T-cell (primary cell): ENCODE results near the gene SPATA24. TPM values are rescaled to one million over a fixed set of nuclear protein-coding genes. Genes with fewer than 3 reads are reported as not detected.
A peak's percentile ranks its signal among the peaks of the same experiment; 100 is the strongest.
"Not testable (repeated sequence)": the region's sequence is repeated elsewhere in the genome, so short reads cannot be mapped to it uniquely, and the experiment has no call there.

Experiments used
- ATAC-seq, 4 experiments: fragments of 200-7000 bp in 3 of 4; fragments of 150-1000 bp in 1 of 4; cut with Tn5 transposase; replicated peaks in 1 of 4; 1 replicate in 3 of 4; 2 replicates in 1 of 4; pipeline ENCODE4 v1.10.0; 2021; ENCODE audit warnings: moderate library complexity in 3 of 4, mild to moderate bottlenecking in 2 of 4, moderate number of reproducible peaks in 1 of 4
- CTCF ChIA-PET, 2 donors: fragments of 300-600 bp; sonication (Branson Sonifier 250); formaldehyde crosslinking; loops; one replicate each; lab custom pipeline; 2022; ENCODE audit warnings: antibody characterized with exemption in 2 of 2; lab: Charles Lee
- POLR2A ChIA-PET, 2 donors: fragments of 300-600 bp; sonication (Branson Sonifier 250); formaldehyde crosslinking; loops; one replicate each; lab custom pipeline; 2022; ENCODE audit warnings: antibody characterized with exemption in 2 of 2; lab: Charles Lee
- DNase-seq, 35 experiments: peaks; one replicate each; pipeline versions ENCODE4 v3.0.0 to v3.0.0-alpha.2; 2013 to 2023
- H3K27ac ChIP-seq: one replicate; pipeline ENCODE4 v1.5.1; 2013; ENCODE audit warnings: low read length
- H3K27me3 ChIP-seq, 2 experiments: replicated peaks in 1 of 2; 1 replicate in 1 of 2; 2 replicates in 1 of 2; pipeline versions ENCODE4 v1.6.1 to v1.7.0; 2013; ENCODE audit warnings: low read length in 1 of 2, mixed read lengths in 1 of 2; ENCODE audit not compliant: control insufficient read depth in 2 of 2, insufficient read depth in 2 of 2; ENCODE audit errors: extremely low read depth in 1 of 2
- H3K36me3 ChIP-seq, 2 donors: 1 replicate in 1 of 2; 2 replicates in 1 of 2; pipeline versions ENCODE4 v1.6.1 to v1.7.0; 2013; ENCODE audit warnings: low read length in 1 of 2; ENCODE audit not compliant: control insufficient read depth in 2 of 2, insufficient read depth in 1 of 2; ENCODE audit errors: extremely low read depth in 1 of 2
- H3K4me1 ChIP-seq, 2 experiments: 1 replicate in 1 of 2; 2 replicates in 1 of 2; pipeline versions ENCODE4 v1.6.1 to v1.7.0; 2013; ENCODE audit warnings: low read length in 2 of 2, mixed read lengths in 1 of 2; ENCODE audit not compliant: insufficient read depth in 2 of 2, control insufficient read depth in 1 of 2; ENCODE audit errors: extremely low read depth in 1 of 2
- H3K4me3 ChIP-seq, 2 donors: 1 replicate in 1 of 2; 2 replicates in 1 of 2; pipeline versions ENCODE4 v1.5.1 to v1.7.0; 2013; ENCODE audit warnings: mild to moderate bottlenecking in 2 of 2, low read length in 1 of 2, moderate library complexity in 1 of 2; ENCODE audit not compliant: control insufficient read depth in 1 of 2; ENCODE audit errors: extremely low read depth in 1 of 2
- H3K9me3 ChIP-seq: 2 replicates; pipeline ENCODE4 v1.7.0; 2013
- H3K27ac Mint-ChIP-seq, 2 donors: one replicate each; pipeline ENCODE4 v1.8.0; 2020 to 2021; ENCODE audit warnings: mild to moderate bottlenecking in 2 of 2, mixed read lengths in 2 of 2
- H3K27me3 Mint-ChIP-seq, 2 donors: one replicate each; pipeline ENCODE4 v1.8.0; 2021 to 2022; ENCODE audit warnings: mixed read lengths in 2 of 2
- H3K36me3 Mint-ChIP-seq: one replicate; pipeline ENCODE4 v1.8.0; 2021; ENCODE audit warnings: mixed read lengths
- H3K4me1 Mint-ChIP-seq, 3 donors: one replicate each; pipeline ENCODE4 v1.8.0; 2020 to 2022; ENCODE audit warnings: mixed read lengths in 3 of 3, mild to moderate bottlenecking in 1 of 3
- H3K4me3 Mint-ChIP-seq, 3 donors: one replicate each; pipeline ENCODE4 v1.8.0; 2020 to 2022; ENCODE audit warnings: mild to moderate bottlenecking in 3 of 3, mixed read lengths in 3 of 3, moderate library complexity in 3 of 3
- H3K9me3 Mint-ChIP-seq, 3 donors: one replicate each; pipeline ENCODE4 v1.8.0; 2020 to 2022; ENCODE audit warnings: mixed read lengths in 3 of 3
- WGBS: methylation state at CpG from one replicate; pipeline ENCODE4 v1.1.5; 2013; ENCODE audit warnings: missing lambda C conversion rate; ENCODE audit not compliant: insufficient coverage; 5-methylcytosine and 5-hydroxymethylcytosine counted together
- total RNA-seq, 35 experiments: library from RNA in 6 of 35; stranded (reverse) in 6 of 35; fragments of 120-200 nt in 1 of 35; gene quantifications; one replicate each; pipeline versions ENCODE4 v1.2.1 to v1.2.4 and lab custom pipeline; 2013 to 2026

The SPATA24 gene
- total RNA-seq, 5 donors from 2014 or later (not counting 1 experiment from before 2014, with no cell fraction given), result 3.6 to 9.0 (median 4.8) TPM

GRCh38 chr5:139386956-139387355 lies 16.9 kb downstream of the SPATA24 start:
- ATAC-seq, H3K36me3 ChIP-seq, H3K4me3 Mint-ChIP-seq, POLR2A ChIA-PET, H3K27me3 Mint-ChIP-seq, H3K9me3 Mint-ChIP-seq, H3K4me3 ChIP-seq, H3K27ac ChIP-seq, H3K36me3 Mint-ChIP-seq, CTCF ChIA-PET, DNase-seq, H3K9me3 ChIP-seq, H3K27me3 ChIP-seq: not testable (repeated sequence)
- H3K4me1 Mint-ChIP-seq, result peaks cover 48 to 68% (median 60%) of the 10 kb centered on the region in 3 donors
- WGBS, result 95% methylated on average over 3 of the region's 10 CpGs
- peaks cover 5 to 64% of the 10 kb centered on the region in 2 experiments for H3K4me1 ChIP-seq
- H3K27ac Mint-ChIP-seq, result peak overlapping the region; percentile 52 to 98

- Mint-ChIP-seq H3K4me3 (peak overlapping the region in 2 of 3 donors; percentile 22 to 78), H3K27ac (peak overlapping the region; percentile 94 to 98), H3K36me3 (no peaks in the 10 kb centered on the region), H3K9me3 (no peaks in the 10 kb centered on the region), H3K4me1 (peaks cover 39 to 59% (median 52%) of the 10 kb centered on the region in 3 donors), H3K27me3 (no peaks in the 10 kb centered on the region)
- Histone ChIP-seq H3K27ac (peak overlapping the region; percentile 80), H3K4me1 (peaks cover 5 to 55% of the 10 kb centered on the region in 2 experiments), H3K9me3 (no peaks in the 10 kb centered on the region), H3K4me3 (no peak overlapping the region), H3K27me3 (no peaks in the 10 kb centered on the region), H3K36me3 (no peaks in the 10 kb centered on the region)
- ChIA-PET POLR2A (interaction anchor here in 1 of 2 donors (0.7 kb wide), 1 partner anchor 29 kb away, joined by 3 read pairs; no protein-coding TSS in a partner anchor), CTCF (interaction anchor here in 1 of 2 donors (0.6 kb wide), 1 partner anchor 29 kb away, joined by 4 read pairs; no protein-coding TSS in a partner anchor)
- ATAC-seq (no peak), DNase-seq (no peak)
- no CpG with 5 or more reads among the region's 5 CpGs for WGBS
Observed at GRCh38 chr5:139386050-139386438, 17.8 kb downstream of the SPATA24 start.

- ChIA-PET CTCF (interaction anchor here in 1 of 2 donors (0.6 kb wide), 1 partner anchor 29 kb away, joined by 4 read pairs; no protein-coding TSS in a partner anchor), POLR2A (interaction anchor here in 1 of 2 donors (0.5 to 0.7 kb wide), 2 partner anchors 28 to 194 kb away, joined by 3 read pairs; no protein-coding TSS in a partner anchor)
- H3K9me3 ChIP-seq, result no peaks in the 10 kb centered on the region
- peak overlapping the region; percentile 80 for H3K27ac ChIP-seq
- Mint-ChIP-seq H3K36me3 (no peaks in the 10 kb centered on the region), H3K27ac (peak overlapping the region; percentile 94 to 98), H3K27me3 (no peaks in the 10 kb centered on the region), H3K9me3 (no peaks in the 10 kb centered on the region), H3K4me3 (peak overlapping the region; percentile 78 to 82 (median 82)), H3K4me1 (peaks cover 32 to 52% (median 45%) of the 10 kb centered on the region in 3 donors)
- peaks cover 5 to 48% of the 10 kb centered on the region in 2 experiments for H3K4me1 ChIP-seq
- ATAC-seq (peak; percentile 43 to 59 (median 55)), DNase-seq (peak in 3 of 35 experiments; percentile 13 to 55 (median 27))
- peak overlapping the region; percentile 46 to 69 for H3K4me3 ChIP-seq
- H3K36me3 ChIP-seq, result no peaks in the 10 kb centered on the region
- H3K27me3 ChIP-seq, result no peaks in the 10 kb centered on the region
- 53% methylated on average over 4 of the region's 8 CpGs for WGBS
Observed at GRCh38 chr5:139385061-139386049, 18.5 kb downstream of the SPATA24 start.

- no peaks in the 10 kb centered on the region for H3K36me3 Mint-ChIP-seq
- no peaks in the 10 kb centered on the region for H3K36me3 ChIP-seq
- H3K4me3 ChIP-seq, result peak overlapping the region; percentile 46 to 69
- H3K27me3 ChIP-seq, result no peaks in the 10 kb centered on the region
- no peaks in the 10 kb centered on the region for H3K27me3 Mint-ChIP-seq
- ATAC-seq (peak in 1 of 4 experiments; percentile 22), DNase-seq (no peak)
- CTCF ChIA-PET, result no interaction called here
- POLR2A ChIA-PET, result interaction anchor here in 1 of 2 donors (0.5 kb wide), 1 partner anchor 193 kb away, joined by 3 read pairs; no protein-coding TSS in a partner anchor
- no peaks in the 10 kb centered on the region for H3K9me3 Mint-ChIP-seq
- H3K4me1 Mint-ChIP-seq, result peaks cover 27 to 45% (median 37%) of the 10 kb centered on the region in 3 donors
- H3K27ac ChIP-seq, result peak overlapping the region; percentile 80
- no peaks in the 10 kb centered on the region for H3K9me3 ChIP-seq
- peaks cover 5 to 40% of the 10 kb centered on the region in 2 experiments for H3K4me1 ChIP-seq
- peak overlapping the region; percentile 78 to 82 (median 82) for H3K4me3 Mint-ChIP-seq
- peak overlapping the region; percentile 94 to 98 for H3K27ac Mint-ChIP-seq
- WGBS, result 64% methylated on average over 5 of the region's 9 CpGs
Observed at GRCh38 chr5:139384591-139385051, 19.3 kb downstream of the SPATA24 start.

GRCh38 chr5:139383993-139384590 lies 19.8 kb downstream of the SPATA24 start:
- Histone ChIP-seq H3K27me3 (no peaks in the 10 kb centered on the region), H3K4me3 (no peak overlapping the region), H3K36me3 (no peaks in the 10 kb centered on the region), H3K4me1 (peaks cover 3 to 35% of the 10 kb centered on the region in 2 experiments), H3K9me3 (no peaks in the 10 kb centered on the region), H3K27ac (peak overlapping the region; percentile 80)
- ATAC-seq (no peak), DNase-seq (no peak)
- Mint-ChIP-seq H3K27ac (peak overlapping the region; percentile 94 to 98), H3K4me1 (peaks cover 27 to 41% (median 32%) of the 10 kb centered on the region in 3 donors), H3K9me3 (no peaks in the 10 kb centered on the region), H3K36me3 (no peaks in the 10 kb centered on the region), H3K27me3 (no peaks in the 10 kb centered on the region), H3K4me3 (peak overlapping the region; percentile 78 to 82 (median 82))
- CTCF ChIA-PET, result no interaction called here
- WGBS, result 93% methylated on average over 7 of the region's 7 CpGs
- POLR2A ChIA-PET, result no interaction called here
